Frontal cortex (tissue), 1 donor: ENCODE data around the gene PLAAT5. TPM values are rescaled to one million over a fixed set of nuclear protein-coding genes. Genes with fewer than 3 reads are reported as not detected.

ENCODE experiments used
- total RNA-seq: library from RNA; depleted of rRNA; stranded (reverse); fragments of >200 nt; gene quantifications from one replicate; pipeline ENCODE4 v1.2.3, GENCODE V29; 2014

Gene PLAAT5
- total RNA-seq, 1 donor from 2014 or later: 2.4 TPM

Other genes with a start within 250 kb of the PLAAT5 start
- not detected for gene SLC22A25, start 247.6 kb downstream of the PLAAT5 start, total RNA-seq
- gene SLC22A9, start 121.4 kb downstream of the PLAAT5 start, total RNA-seq: not detected
- not detected for gene LGALS12, start 14.9 kb upstream of the PLAAT5 start, total RNA-seq
- gene PLAAT4, start 45.6 kb upstream of the PLAAT5 start, total RNA-seq: 3.3 TPM
- gene PLAAT2, start 72.2 kb upstream of the PLAAT5 start, total RNA-seq: not detected
- gene PLAAT3, start 123.3 kb upstream of the PLAAT5 start, total RNA-seq: 2.4 TPM
- 21.6 TPM for gene ATL3, start 180.2 kb upstream of the PLAAT5 start, total RNA-seq
- 239 TPM for gene RTN3, start 190.3 kb upstream of the PLAAT5 start, total RNA-seq